ENCODE data around the gene IDH3A. TPM values are rescaled to one million over a fixed set of nuclear protein-coding genes. Genes with fewer than 3 reads are reported as not detected.
"Not testable (repeated sequence)": the region's sequence is repeated elsewhere in the genome, so short reads cannot be mapped to it uniquely, and the experiment has no call there.

The IDH3A gene
- total RNA-seq, 1 donor from 2014 or later: 46.7 TPM

- H3K27me3 Mint-ChIP-seq (ENCODE audit: unreplicated experiment): no peaks in the 10 kb centered on the region
- TF ChIP-seq CTCF (IDR thresholded peaks at IDR 0.05): no peak
- DNase-seq (ENCODE audit: extremely low spot score, unreplicated experiment): no peak
- H3K36me3 Mint-ChIP-seq (ENCODE audit: unreplicated experiment): no peaks in the 10 kb centered on the region
- no peaks in the 10 kb centered on the region for H3K9me3 Mint-ChIP-seq (ENCODE audit: unreplicated experiment)
- peak overlapping the region; percentile 27 for H3K27ac Mint-ChIP-seq (ENCODE audit: unreplicated experiment)
- peak overlapping the region; percentile 45 for H3K4me3 Mint-ChIP-seq (ENCODE audit: unreplicated experiment)
- peaks cover 24% of the 10 kb centered on the region for H3K4me1 Mint-ChIP-seq (ENCODE audit: unreplicated experiment)
These were observed 1.6 kb upstream of the IDH3A start for GRCh38 chr15:78147566-78147965.

- Mint-ChIP-seq H3K4me1 (ENCODE audit: unreplicated experiment) (peaks cover 24% of the 10 kb centered on the region), H3K4me3 (ENCODE audit: unreplicated experiment) (peak overlapping the region; percentile 81), H3K36me3 (ENCODE audit: unreplicated experiment) (no peaks in the 10 kb centered on the region), H3K27ac (ENCODE audit: unreplicated experiment) (peak overlapping the region; percentile 76), H3K27me3 (ENCODE audit: unreplicated experiment) (no peaks in the 10 kb centered on the region), H3K9me3 (ENCODE audit: unreplicated experiment) (no peaks in the 10 kb centered on the region)
- DNase-seq (ENCODE audit: extremely low spot score, unreplicated experiment): no peak
- no peak for TF ChIP-seq CTCF (IDR thresholded peaks at IDR 0.05)
These were observed 632 bp upstream of the IDH3A start for GRCh38 chr15:78148392-78149067.

- peak overlapping the region; percentile 46 for H3K27ac Mint-ChIP-seq (ENCODE audit: unreplicated experiment)
- DNase-seq (ENCODE audit: extremely low spot score, unreplicated experiment): no peak
- H3K4me3 Mint-ChIP-seq (ENCODE audit: unreplicated experiment): peak overlapping the region; percentile 82
- no peak for TF ChIP-seq CTCF (IDR thresholded peaks at IDR 0.05)
- H3K9me3 Mint-ChIP-seq (ENCODE audit: unreplicated experiment): no peaks in the 10 kb centered on the region
- no peaks in the 10 kb centered on the region for H3K27me3 Mint-ChIP-seq (ENCODE audit: unreplicated experiment)
- peaks cover 26% of the 10 kb centered on the region for H3K4me1 Mint-ChIP-seq (ENCODE audit: unreplicated experiment)
- no peaks in the 10 kb centered on the region for H3K36me3 Mint-ChIP-seq (ENCODE audit: unreplicated experiment)
These were observed 916 bp downstream of the IDH3A start for GRCh38 chr15:78149805-78150751.

- peaks cover 36% of the 10 kb centered on the region for H3K4me1 Mint-ChIP-seq (ENCODE audit: unreplicated experiment)
- not testable (repeated sequence) for H3K36me3 Mint-ChIP-seq (ENCODE audit: unreplicated experiment); DNase-seq (ENCODE audit: extremely low spot score, unreplicated experiment); H3K4me3 Mint-ChIP-seq (ENCODE audit: unreplicated experiment); H3K27ac Mint-ChIP-seq (ENCODE audit: unreplicated experiment); H3K27me3 Mint-ChIP-seq (ENCODE audit: unreplicated experiment); H3K9me3 Mint-ChIP-seq (ENCODE audit: unreplicated experiment)
These were observed 1.9 kb downstream of the IDH3A start for GRCh38 chr15:78151075-78151474.

GRCh38 chr15:78154955-78155354 lies 5.8 kb downstream of the IDH3A start:
- no peaks in the 10 kb centered on the region for H3K9me3 Mint-ChIP-seq (ENCODE audit: unreplicated experiment)
- no peak for TF ChIP-seq CTCF (IDR thresholded peaks at IDR 0.05)
- H3K4me3 Mint-ChIP-seq (ENCODE audit: unreplicated experiment): no peak overlapping the region
- H3K27ac Mint-ChIP-seq (ENCODE audit: unreplicated experiment): no peak overlapping the region
- peaks cover 22% of the 10 kb centered on the region for H3K4me1 Mint-ChIP-seq (ENCODE audit: unreplicated experiment)
- H3K27me3 Mint-ChIP-seq (ENCODE audit: unreplicated experiment): no peaks in the 10 kb centered on the region
- peaks cover 9% of the 10 kb centered on the region for H3K36me3 Mint-ChIP-seq (ENCODE audit: unreplicated experiment)
- DNase-seq (ENCODE audit: extremely low spot score, unreplicated experiment): no peak
